ENCODE measurements around the gene RABGGTB.
"Not testable (repeated sequence)": the region's sequence is repeated elsewhere in the genome, so short reads cannot be mapped to it uniquely, and the experiment has no call there.

RABGGTB gene

GRCh38 chr1:75796376-75797272 is 10.6 kb downstream of the RABGGTB start, which contains the start of gene MSH4:
Gene MSH4, plus strand, starts transcription at chr1:75796882. Its CDS starts 104 bp downstream, at chr1:75796986.
- peak; percentile 22 for DNase-seq

GRCh38 chr1:75797273-75797588 is 11.2 kb downstream of the RABGGTB start:
- DNase-seq, result no peak

GRCh38 chr1:75797606-75798216 is 11.7 kb downstream of the RABGGTB start:
- DNase-seq, result no peak

GRCh38 chr1:75801480-75801879 is 15.4 kb downstream of the RABGGTB start:
- DNase-seq, result not testable (repeated sequence)

- no peak for DNase-seq
Observed at GRCh38 chr1:75808921-75809320, 22.9 kb downstream of the RABGGTB start.

- DNase-seq, result not testable (repeated sequence)
Observed at GRCh38 chr1:75810113-75810512, 24.1 kb downstream of the RABGGTB start.

GRCh38 chr1:75811211-75811981 is 25.3 kb downstream of the RABGGTB start:
- peak; percentile 87 for DNase-seq

GRCh38 chr1:75812065-75812464 is 26.0 kb downstream of the RABGGTB start:
- DNase-seq, result no peak

- DNase-seq, result not testable (repeated sequence)
Observed at GRCh38 chr1:75823596-75823995, 37.5 kb downstream of the RABGGTB start.

- DNase-seq, result no peak
Observed at GRCh38 chr1:75836528-75837100, 50.6 kb downstream of the RABGGTB start.

- DNase-seq, result no peak
Observed at GRCh38 chr1:75838079-75838478, 52.0 kb downstream of the RABGGTB start.

GRCh38 chr1:75841421-75841820 is 55.4 kb downstream of the RABGGTB start:
- DNase-seq, result no peak

Measured in fibroblast of skin of right biceps (primary cell).